ENCODE results near the gene ADGB.
A peak's percentile ranks its signal among the peaks of the same experiment; 100 is the strongest.
"Not testable (repeated sequence)": the region's sequence is repeated elsewhere in the genome, so short reads cannot be mapped to it uniquely, and the experiment has no call there.

ADGB gene

GRCh38 chr6:146851837-146852236 is 253.1 kb downstream of the ADGB start:
- no peak overlapping the region for H3K27ac ChIP-seq (ENCODE audit: low read depth, low read length)
- no peaks in the 10 kb centered on the region for H3K36me3 ChIP-seq (ENCODE audit: control insufficient read depth, insufficient read depth, low read length)
- H3K4me1 ChIP-seq (ENCODE audit: control insufficient read depth, insufficient read depth, low read length): peaks cover 7% of the 10 kb centered on the region
- peaks cover 2% of the 10 kb centered on the region; the same call in 1 of the 2 replicates for H3K9me3 ChIP-seq (ENCODE audit: control insufficient read depth, insufficient read depth, low read depth, low read length)
- H3K4me3 ChIP-seq (ENCODE audit: low read depth, low read length): no peak overlapping the region
- no peak overlapping the region for H3K9ac ChIP-seq (ENCODE audit: low read length)
- no peaks in the 10 kb centered on the region for H3K27me3 ChIP-seq (ENCODE audit: control insufficient read depth, insufficient read depth, low read length)

DNA sequence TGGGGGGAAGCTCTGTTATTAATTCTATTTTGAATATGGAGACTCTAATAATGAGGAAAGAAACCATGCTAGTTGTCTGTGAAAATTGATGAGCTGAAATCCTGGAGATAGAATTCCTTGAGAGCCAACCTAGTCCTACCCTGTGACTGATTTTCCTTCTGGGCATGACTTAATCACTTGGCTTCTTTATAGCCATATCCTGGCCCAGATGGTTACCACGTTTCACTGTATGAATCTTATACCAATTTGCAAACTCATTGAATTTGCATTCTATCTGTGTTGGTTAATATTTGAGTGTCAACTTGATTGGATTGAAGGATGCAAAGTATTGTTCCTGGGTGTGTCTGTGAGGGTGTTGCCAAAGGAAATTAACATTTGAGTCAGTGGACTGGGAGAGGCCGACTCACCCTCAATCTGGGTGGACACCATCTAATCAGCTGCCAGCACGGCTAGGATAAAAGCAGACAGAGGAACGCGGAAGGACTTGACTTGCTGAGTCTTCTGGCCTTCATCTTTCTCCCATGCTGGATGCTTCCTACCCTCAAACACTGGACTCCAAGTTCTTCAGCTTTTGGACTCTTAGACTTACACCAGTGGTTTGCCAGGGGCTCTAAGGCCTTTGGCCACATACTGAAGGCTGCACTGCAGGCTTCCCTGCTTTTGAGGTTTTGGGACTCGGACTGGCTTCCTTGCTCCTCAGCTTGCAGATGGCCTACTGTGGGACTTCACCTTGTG is 255.9 kb downstream of the ADGB start:
- H3K4me3 ChIP-seq (ENCODE audit: low read depth, low read length): not testable (repeated sequence)

DNA sequence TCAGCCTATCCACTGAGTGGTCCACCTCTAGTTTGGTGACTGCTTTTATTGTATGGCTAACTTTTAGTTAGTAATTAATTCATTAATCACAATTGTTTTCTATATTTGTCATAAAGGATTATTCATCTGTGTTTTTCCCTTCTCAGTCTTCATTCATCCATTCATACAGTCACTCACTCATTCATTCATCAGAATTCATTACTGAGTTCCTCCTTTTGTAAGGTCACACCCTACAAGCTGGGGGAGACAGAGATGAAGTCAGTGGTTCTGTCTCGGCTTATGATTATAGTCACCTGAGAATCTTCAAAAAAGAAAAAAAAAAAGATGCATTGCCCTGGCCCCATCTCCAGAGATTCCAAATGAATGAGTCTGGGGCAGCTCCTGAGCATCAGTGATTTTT is 257.1 kb downstream of the ADGB start:
- peaks cover 2% of the 10 kb centered on the region; the same call in 1 of the 2 replicates for H3K9me3 ChIP-seq (ENCODE audit: control insufficient read depth, insufficient read depth, low read depth, low read length)
- H3K27me3 ChIP-seq (ENCODE audit: control insufficient read depth, insufficient read depth, low read length): no peaks in the 10 kb centered on the region
- no peak overlapping the region for H3K4me3 ChIP-seq (ENCODE audit: low read depth, low read length)
- no peaks in the 10 kb centered on the region for H3K36me3 ChIP-seq (ENCODE audit: control insufficient read depth, insufficient read depth, low read length)
- H3K4me1 ChIP-seq (ENCODE audit: control insufficient read depth, insufficient read depth, low read length): peaks cover 8% of the 10 kb centered on the region
- H3K9ac ChIP-seq (ENCODE audit: low read length): no peak overlapping the region
- H3K27ac ChIP-seq (ENCODE audit: low read depth, low read length): no peak overlapping the region

More for the DNA sequence above, 255.9 kb downstream of the ADGB start:
- H3K9ac ChIP-seq (ENCODE audit: low read length); H3K27me3 ChIP-seq (ENCODE audit: control insufficient read depth, insufficient read depth, low read length); H3K9me3 ChIP-seq (ENCODE audit: control insufficient read depth, insufficient read depth, low read depth, low read length); H3K27ac ChIP-seq (ENCODE audit: low read depth, low read length); H3K36me3 ChIP-seq (ENCODE audit: control insufficient read depth, insufficient read depth, low read length): not testable (repeated sequence)
- peaks cover 15% of the 10 kb centered on the region for H3K4me1 ChIP-seq (ENCODE audit: control insufficient read depth, insufficient read depth, low read length)

DNA sequence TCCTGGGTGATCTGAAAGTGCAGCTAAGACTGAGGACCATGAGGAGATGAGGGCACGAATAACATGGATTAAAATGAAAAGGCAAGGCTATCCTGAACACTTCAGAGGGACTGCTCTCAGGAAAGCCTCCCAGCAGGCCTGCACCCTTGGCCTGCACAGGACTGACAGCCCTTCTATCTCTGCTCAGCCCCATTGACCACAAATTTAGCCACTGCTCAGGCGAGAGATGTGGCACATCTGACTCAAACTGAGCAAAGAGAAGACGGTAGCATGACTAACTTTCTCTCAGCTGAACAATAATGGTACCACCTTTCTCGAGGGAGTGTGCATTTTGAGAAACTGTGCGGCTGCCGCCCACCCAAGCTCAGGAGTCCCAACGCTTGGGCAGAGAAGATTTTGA is 257.5 kb downstream of the ADGB start:
- Histone ChIP-seq H3K4me1 (ENCODE audit: control insufficient read depth, insufficient read depth, low read length) (peaks cover 8% of the 10 kb centered on the region), H3K27me3 (ENCODE audit: control insufficient read depth, insufficient read depth, low read length) (no peaks in the 10 kb centered on the region), H3K9me3 (ENCODE audit: control insufficient read depth, insufficient read depth, low read depth, low read length) (0 out of 2 replicates have a peak, but pooled peaks cover 2% of the 10 kb centered on the region), H3K36me3 (ENCODE audit: control insufficient read depth, insufficient read depth, low read length) (no peaks in the 10 kb centered on the region), H3K9ac (ENCODE audit: low read length) (no peak overlapping the region), H3K4me3 (ENCODE audit: low read depth, low read length) (no peak overlapping the region), H3K27ac (ENCODE audit: low read depth, low read length) (no peak overlapping the region)

DNA sequence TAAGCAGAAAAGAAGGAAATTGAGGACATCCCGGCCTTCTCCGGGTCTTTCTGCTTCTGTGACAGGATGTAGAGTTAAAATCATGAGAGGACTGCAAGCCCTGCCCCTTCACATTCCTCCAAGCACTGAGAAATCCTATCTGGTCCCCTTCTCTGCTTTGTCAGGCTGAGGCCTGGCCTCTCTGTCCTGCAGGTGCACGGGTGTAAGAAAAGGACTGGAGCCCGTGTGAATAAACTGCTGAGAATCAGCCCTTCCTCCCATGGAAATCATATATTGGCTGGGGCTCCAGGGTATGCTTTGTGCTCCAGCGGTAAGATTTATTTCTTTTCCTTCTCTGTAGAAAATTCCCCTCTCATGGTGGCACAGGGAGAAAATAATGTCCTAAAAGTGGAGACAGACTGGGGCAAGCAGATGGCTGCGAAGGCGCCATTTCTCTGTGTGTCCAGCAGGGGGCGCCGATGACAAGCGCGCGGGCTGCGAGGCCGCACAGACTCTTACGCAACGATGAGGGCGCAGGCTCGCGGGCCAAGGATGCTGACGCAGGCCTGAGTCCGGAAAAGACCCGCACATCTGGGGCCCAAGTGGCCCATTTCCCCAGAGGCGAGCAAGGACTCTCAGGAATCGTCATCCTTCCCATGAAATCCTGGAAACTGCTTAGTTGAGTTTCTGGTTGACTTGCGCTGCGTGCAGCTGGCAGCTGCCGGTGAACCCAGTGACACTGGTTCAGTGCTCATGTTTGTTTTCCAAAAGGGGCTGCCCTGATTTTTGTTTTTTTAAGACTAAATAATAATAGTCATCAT is 258.6 kb downstream of the ADGB start:
- Histone ChIP-seq H3K36me3 (ENCODE audit: control insufficient read depth, insufficient read depth, low read length) (no peaks in the 10 kb centered on the region), H3K9ac (ENCODE audit: low read length) (peak overlapping the region; percentile 48), H3K4me1 (ENCODE audit: control insufficient read depth, insufficient read depth, low read length) (peaks cover 8% of the 10 kb centered on the region), H3K27ac (ENCODE audit: low read depth, low read length) (no peak overlapping the region), H3K9me3 (ENCODE audit: control insufficient read depth, insufficient read depth, low read depth, low read length) (0 out of 2 replicates have a peak, but pooled peaks cover 1% of the 10 kb centered on the region), H3K4me3 (ENCODE audit: low read depth, low read length) (peak overlapping the region; percentile 61), H3K27me3 (ENCODE audit: control insufficient read depth, insufficient read depth, low read length) (no peaks in the 10 kb centered on the region)

GRCh38 chr6:146857980-146858347 is 259.2 kb downstream of the ADGB start:
- Histone ChIP-seq H3K9me3 (ENCODE audit: control insufficient read depth, insufficient read depth, low read depth, low read length) (no peaks in the 10 kb centered on the region), H3K27me3 (ENCODE audit: control insufficient read depth, insufficient read depth, low read length) (no peaks in the 10 kb centered on the region), H3K9ac (ENCODE audit: low read length) (peak overlapping the region; percentile 48), H3K27ac (ENCODE audit: low read depth, low read length) (no peak overlapping the region), H3K4me1 (ENCODE audit: control insufficient read depth, insufficient read depth, low read length) (peaks cover 8% of the 10 kb centered on the region), H3K4me3 (ENCODE audit: low read depth, low read length) (peak overlapping the region; percentile 61), H3K36me3 (ENCODE audit: control insufficient read depth, insufficient read depth, low read length) (no peaks in the 10 kb centered on the region)

- Histone ChIP-seq H3K9me3 (ENCODE audit: control insufficient read depth, insufficient read depth, low read depth, low read length) (no peaks in the 10 kb centered on the region), H3K9ac (ENCODE audit: low read length) (no peak overlapping the region), H3K4me1 (ENCODE audit: control insufficient read depth, insufficient read depth, low read length) (peaks cover 8% of the 10 kb centered on the region), H3K36me3 (ENCODE audit: control insufficient read depth, insufficient read depth, low read length) (no peaks in the 10 kb centered on the region), H3K4me3 (ENCODE audit: low read depth, low read length) (no peak overlapping the region), H3K27ac (ENCODE audit: low read depth, low read length) (no peak overlapping the region), H3K27me3 (ENCODE audit: control insufficient read depth, insufficient read depth, low read length) (no peaks in the 10 kb centered on the region)
Observed at GRCh38 chr6:146859206-146859605, 260.4 kb downstream of the ADGB start.

- H3K27ac ChIP-seq (ENCODE audit: low read depth, low read length): no peak overlapping the region
- peaks cover 8% of the 10 kb centered on the region for H3K4me1 ChIP-seq (ENCODE audit: control insufficient read depth, insufficient read depth, low read length)
- H3K9ac ChIP-seq (ENCODE audit: low read length): no peak overlapping the region
- H3K9me3 ChIP-seq (ENCODE audit: control insufficient read depth, insufficient read depth, low read depth, low read length): no peaks in the 10 kb centered on the region
- H3K4me3 ChIP-seq (ENCODE audit: low read depth, low read length): no peak overlapping the region
- H3K36me3 ChIP-seq (ENCODE audit: control insufficient read depth, insufficient read depth, low read length): no peaks in the 10 kb centered on the region
- H3K27me3 ChIP-seq (ENCODE audit: control insufficient read depth, insufficient read depth, low read length): no peaks in the 10 kb centered on the region
Observed at GRCh38 chr6:146859795-146860495, 261.2 kb downstream of the ADGB start.

- peaks cover 8% of the 10 kb centered on the region for H3K4me1 ChIP-seq (ENCODE audit: control insufficient read depth, insufficient read depth, low read length)
- H3K27ac ChIP-seq (ENCODE audit: low read depth, low read length): no peak overlapping the region
- H3K4me3 ChIP-seq (ENCODE audit: low read depth, low read length): no peak overlapping the region
- H3K9ac ChIP-seq (ENCODE audit: low read length): no peak overlapping the region
- H3K9me3 ChIP-seq (ENCODE audit: control insufficient read depth, insufficient read depth, low read depth, low read length): no peaks in the 10 kb centered on the region
- no peaks in the 10 kb centered on the region for H3K36me3 ChIP-seq (ENCODE audit: control insufficient read depth, insufficient read depth, low read length)
- H3K27me3 ChIP-seq (ENCODE audit: control insufficient read depth, insufficient read depth, low read length): no peaks in the 10 kb centered on the region
Observed at GRCh38 chr6:146860583-146860982, 261.8 kb downstream of the ADGB start.

DNA sequence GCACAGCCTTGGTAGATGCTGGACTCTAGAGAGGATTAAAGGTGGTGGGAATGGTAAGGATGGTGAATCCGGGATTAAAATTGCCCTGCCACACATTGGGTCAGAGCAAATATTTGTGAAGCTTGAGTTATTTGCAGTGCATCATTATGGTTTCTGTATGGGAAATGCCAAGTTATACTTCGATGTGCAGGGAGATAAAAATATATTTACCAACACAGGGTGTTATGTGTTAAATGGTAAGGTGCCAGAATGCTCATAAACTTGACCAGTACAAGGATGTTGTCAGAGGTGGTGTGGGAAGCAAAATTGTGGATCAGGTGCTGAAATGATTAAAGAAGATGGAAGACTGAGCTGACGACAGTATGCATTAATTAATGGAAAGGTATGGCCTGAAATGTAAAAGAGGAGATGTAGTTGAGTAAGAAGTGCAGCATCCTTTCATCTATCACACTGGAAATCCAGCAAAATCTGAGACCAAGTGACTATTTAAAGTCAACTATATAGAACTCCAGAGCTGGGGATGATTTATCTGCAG is 262.3 kb downstream of the ADGB start:
- no peak overlapping the region for H3K9ac ChIP-seq (ENCODE audit: low read length)
- H3K27me3 ChIP-seq (ENCODE audit: control insufficient read depth, insufficient read depth, low read length): no peaks in the 10 kb centered on the region
- no peak overlapping the region for H3K4me3 ChIP-seq (ENCODE audit: low read depth, low read length)
- peaks cover 8% of the 10 kb centered on the region for H3K4me1 ChIP-seq (ENCODE audit: control insufficient read depth, insufficient read depth, low read length)
- no peak overlapping the region for H3K27ac ChIP-seq (ENCODE audit: low read depth, low read length)
- no peaks in the 10 kb centered on the region for H3K36me3 ChIP-seq (ENCODE audit: control insufficient read depth, insufficient read depth, low read length)
- no peaks in the 10 kb centered on the region for H3K9me3 ChIP-seq (ENCODE audit: control insufficient read depth, insufficient read depth, low read depth, low read length)

Data from HUES6 (cell line).